Psoas muscle (tissue), 8 donors: ENCODE results near the gene FARSA. TPM values are rescaled to one million over a fixed set of nuclear protein-coding genes. Genes with fewer than 3 reads are reported as not detected.

Source experiments
- ATAC-seq, 4 donors: fragments of 200-7000 bp; cut with Tn5 transposase; one replicate each; pipeline ENCODE4 v1.9.1; 2020; ENCODE audit warnings: moderate library complexity in 3 of 4, mild to moderate bottlenecking in 2 of 4
- DNase-seq, 2 donors: peaks; one replicate each; pipeline ENCODE4 v3.0.0-alpha.2; 2020
- H3K27ac ChIP-seq: fragments of 200-600 bp; one replicate; pipeline ENCODE4 v1.8.0; 2022
- H3K27me3 ChIP-seq, 3 donors: fragments of 200-600 bp in 1 of 3; one replicate each; pipeline versions ENCODE4 v1.6.1 to v1.8.0; 2013 to 2022; ENCODE audit warnings: low read length in 2 of 3, mild to moderate bottlenecking in 2 of 3, moderate library complexity in 1 of 3; ENCODE audit not compliant: insufficient read depth in 3 of 3
- H3K36me3 ChIP-seq, 2 donors: fragments of 200-600 bp in 1 of 2; one replicate each; pipeline versions ENCODE4 v1.6.1 to v1.8.0; 2013 to 2022; ENCODE audit warnings: low read depth in 1 of 2, mild to moderate bottlenecking in 1 of 2, moderate library complexity in 1 of 2; ENCODE audit not compliant: insufficient read depth in 1 of 2
- H3K4me1 ChIP-seq: fragments of 200-600 bp; one replicate; pipeline ENCODE4 v1.8.0; 2022
- H3K4me3 ChIP-seq: fragments of 200-600 bp; one replicate; pipeline ENCODE4 v1.8.0; 2022; ENCODE audit warnings: mild to moderate bottlenecking
- H3K9me3 ChIP-seq: fragments of 200-600 bp; one replicate; pipeline ENCODE4 v1.8.0; 2022
- CTCF ChIP-seq: fragments of 200-600 bp; IDR thresholded peaks from one replicate; pipeline ENCODE4 v1.8.0; 2022; ENCODE audit warnings: antibody characterized with exemption
- whole genome bisulfite sequencing, 3 donors: extraction: QIAGEN DNeasy Blood & Tissue Kit; methylation state at CpG; one replicate each; pipeline versions ENCODE4 v1.1.6 to v1.1.7; 2013; 5-methylcytosine and 5-hydroxymethylcytosine counted together
- intact Hi-C, 2 donors: fragments of 100-400 bp; cut with DNase I; formaldehyde crosslinking; loops; one replicate each; pipeline versions ENCODE4 v1.11.0 to v1.14.2; 2022
- polyA plus RNA-seq, 3 donors: library from polyadenylated mRNA; stranded (reverse); fragments of 200-250 nt; gene quantifications; one replicate each; pipeline ENCODE4 v1.2.3, GENCODE V29; 2013
- total RNA-seq, 4 donors: library from RNA; stranded (reverse); fragmentation: NEBNext Ultra II Directional in 2 of 4; extraction: Animal tissue kit (Norgen Biotek cat#: 25700) in 2 of 4; gene quantifications; one replicate each; pipeline versions ENCODE4 v1.2.1 to v1.2.4, GENCODE V29; 2021 to 2023
- donor health status: healthy with polysubstance abuse.
- donor health status: DM: no; HTN: no; CAD: no; lungs with moderate emphysema.
- donor health status: Bipolar disorder and iron deficiency.
- donor health status: healthy.
- donor health status: DM: yes; HTN: yes; CAD: no.
- donor health status: DM: no; HTN: no; CAD: no.
- donor health status: DM: no; HTN: no; CAD: no.
- donor health status: DM: yes; HTN: yes; CAD: no.

FARSA gene
- total and polyA plus RNA-seq, 7 donors: 45.9 to 161 (median 61.6) TPM

GRCh38 chr19:12940897-12941296 is 7.4 kb upstream of the FARSA start:
- DNase-seq (no peak), ATAC-seq (no peak)
- peaks cover 13 to 58% of the 10 kb centered on the region in 2 donors for H3K36me3 ChIP-seq
- H3K27me3 ChIP-seq: no peaks in the 10 kb centered on the region
- intact Hi-C loops: no loop called here
- H3K9me3 ChIP-seq: no peaks in the 10 kb centered on the region
- peaks cover 23% of the 10 kb centered on the region for H3K4me1 ChIP-seq
- peak overlapping the region; percentile 98 for H3K4me3 ChIP-seq
- TF ChIP-seq CTCF: no peak
- no peak overlapping the region for H3K27ac ChIP-seq
- 89 to 92% (median 92%) methylated on average over 2 of the region's 2 CpGs for WGBS, 3 donors

GRCh38 chr19:12939975-12940423 is 6.5 kb upstream of the FARSA start:
- peaks cover 23% of the 10 kb centered on the region for H3K4me1 ChIP-seq
- H3K27me3 ChIP-seq: no peaks in the 10 kb centered on the region
- H3K27ac ChIP-seq: peak overlapping the region; percentile 98
- no peak for DNase-seq
- WGBS, 3 donors: 63 to 71% (median 65%) methylated on average over 10 of the region's 10 CpGs
- no peak for ATAC-seq
- intact Hi-C loops: loop anchor here in 1 of 2 donors (10.0 kb wide), 1 partner anchor 135 kb away; the partner anchor contains the start of genes PRDX2, RNASEH2A and THSD8
- peak overlapping the region; percentile 98 for H3K4me3 ChIP-seq
- peaks cover 13 to 58% of the 10 kb centered on the region in 2 donors for H3K36me3 ChIP-seq
- TF ChIP-seq CTCF: no peak
- no peaks in the 10 kb centered on the region for H3K9me3 ChIP-seq

GRCh38 chr19:12938779-12939601 is 5.5 kb upstream of the FARSA start:
- Histone ChIP-seq H3K9me3 (no peaks in the 10 kb centered on the region), H3K27ac (peak overlapping the region; percentile 98), H3K4me3 (peak overlapping the region; percentile 98), H3K27me3 (no peaks in the 10 kb centered on the region), H3K36me3 (peaks cover 13 to 48% of the 10 kb centered on the region in 2 donors), H3K4me1 (peaks cover 23% of the 10 kb centered on the region)
- ATAC-seq (peak; percentile 30 to 59 (median 48)), DNase-seq (peak in 1 of 2 donors; percentile 78)
- WGBS, 3 donors: 0 to 1% (median 1%) methylated on average over 54 of the region's 54 CpGs
- TF ChIP-seq CTCF: peak; percentile 25
- intact Hi-C loops: loop anchor here in 1 of 2 donors (10.0 kb wide), 1 partner anchor 134 kb away; the partner anchor contains the start of genes PRDX2, RNASEH2A and THSD8

- Histone ChIP-seq H3K27ac (peak within 1 kb of the TSS; percentile 98), H3K27me3 (no peaks in the 10 kb centered on the region), H3K9me3 (no peaks in the 10 kb centered on the region), H3K4me1 (peaks cover 23% of the 10 kb centered on the region), H3K36me3 (peaks cover 13 to 40% of the 10 kb centered on the region in 2 donors), H3K4me3 (peak within 1 kb of the TSS; percentile 98)
- ATAC-seq: peak; percentile 91 to 94 (median 92)
- no peak for TF ChIP-seq CTCF
- peak; percentile 100 for DNase-seq
- 0% methylated on average over 41 to 63 of the region's 63 CpGs for WGBS, 3 donors
- intact Hi-C loops: loop anchor here in 1 of 2 donors (10.0 kb wide), 1 partner anchor 133 kb away; the partner anchor contains the start of genes PRDX2, RNASEH2A and THSD8
These were observed 4.6 kb upstream of the FARSA start, which contains the start of gene CALR for GRCh38 chr19:12937927-12938778. Gene CALR, plus strand, starts transcription at chr19:12938609. Its CDS starts 71 bp downstream, at chr19:12938680.
